HCT116 (cell line): ENCODE results near the gene PRSS22. TPM values are rescaled to one million over a fixed set of nuclear protein-coding genes. Genes with fewer than 3 reads are reported as not detected.

ENCODE experiments used
- ATAC-seq: fragments of 200-7000 bp; cut with Tn5 transposase; 2 replicates; pipeline ENCODE4 v1.9.1; 2020; ENCODE audit warnings: mild to moderate bottlenecking, moderate library complexity
- BruUV-seq: library from RNA; stranded (reverse); fragments of 400-500 nt; replicated peaks from 2 replicates; lab custom pipeline; 2021; lab: Mats Ljungman, UMichigan
- CTCF ChIA-PET: fragments of 300-600 bp; sonication (Branson Sonifier 250); formaldehyde crosslinking; loops from one replicate; lab custom pipeline; 2021; ENCODE audit warnings: antibody characterized with exemption; lab: Charles Lee
- POLR2A ChIA-PET: fragments of 300-600, 350-600 bp; sonication (Branson Sonifier 250); formaldehyde crosslinking; loops from one replicate; lab custom pipeline; 2021; ENCODE audit warnings: antibody characterized with exemption; lab: Charles Lee
- RAD21 ChIA-PET, 2 experiments: fragments of 300-600 bp; sonication (Branson Sonifier 250); formaldehyde crosslinking; loops; one replicate each; lab custom pipeline; 2023; ENCODE audit warnings: low total read pairs in 2 of 2; ENCODE audit not compliant: uncharacterized antibody in 2 of 2, unreplicated experiment in 2 of 2, low non-redundant PET in 1 of 2; lab: Charles Lee
- DNase-seq: peaks from one replicate; pipeline ENCODE4 v3.0.0-alpha.2; 2010; ENCODE audit warnings: low read depth, low spot score
- H2AFZ ChIP-seq: fragments of 200-600 bp; shearing (Covaris generic), sonication (generic); 2 replicates; pipeline ENCODE4 v1.6.1; 2017; ENCODE audit warnings: low read depth, mixed run types, mixed read lengths, antibody characterized with exemption, low read length; ENCODE audit not compliant: poor library complexity, severe bottlenecking
- H3K27ac ChIP-seq: 2 replicates; pipeline ENCODE4 v1.5.1; 2012; ENCODE audit warnings: low read depth, low read length
- H3K27me3 ChIP-seq: fragments of 200-600 bp; sonication (generic); 2 replicates; pipeline ENCODE4 v1.6.1; 2016; ENCODE audit warnings: mixed run types, low read length, mixed read lengths; ENCODE audit not compliant: insufficient read depth
- H3K36me3 ChIP-seq, 2 experiments: fragments of 200-500 bp in 1 of 2; fragments of 200-600 bp in 1 of 2; sonication (Bioruptor generic) in 1 of 2; sonication (generic) in 1 of 2; 2 replicates each; pipeline versions ENCODE4 v1.5.1 to v1.6.1; 2014 to 2016; ENCODE audit warnings: low read length in 2 of 2, inconsistent platforms in 1 of 2, mixed read lengths in 1 of 2, mixed run types in 1 of 2; ENCODE audit not compliant: insufficient read depth in 2 of 2, control insufficient read depth in 1 of 2
- H3K4me1 ChIP-seq, 2 experiments: fragments of 200-600 bp in 1 of 2; sonication (generic) in 1 of 2; 2 replicates each; pipeline versions ENCODE4 v1.5.1 to v1.6.1; 2012 to 2017; ENCODE audit warnings: low read length in 2 of 2, inconsistent platforms in 1 of 2, mild to moderate bottlenecking in 1 of 2, mixed read lengths in 1 of 2, mixed run types in 1 of 2, moderate library complexity in 1 of 2; ENCODE audit not compliant: insufficient read depth in 2 of 2, control insufficient read depth in 1 of 2
- H3K4me2 ChIP-seq: fragments of 200-600 bp; sonication (generic); 2 replicates; pipeline ENCODE4 v1.6.1; 2017; ENCODE audit warnings: mixed run types, low read length, mixed read lengths
- H3K4me3 ChIP-seq, 2 experiments: fragments of 200-600 bp in 1 of 2; sonication (generic) in 1 of 2; replicated peaks in 1 of 2; 2 replicates each; pipeline ENCODE4 v1.5.1; 2011 to 2016; ENCODE audit warnings: low read length in 2 of 2, control low read depth in 1 of 2, low read depth in 1 of 2, mild to moderate bottlenecking in 1 of 2, mixed read lengths in 1 of 2, mixed run types in 1 of 2
- H3K79me2 ChIP-seq: fragments of 200-600 bp; sonication (generic); 2 replicates; pipeline ENCODE4 v1.6.1; 2017; ENCODE audit warnings: mild to moderate bottlenecking, mixed run types, low read length, moderate library complexity, mixed read lengths; ENCODE audit not compliant: insufficient read depth
- H3K9ac ChIP-seq: fragments of 200-600 bp; sonication (generic); 2 replicates; pipeline ENCODE4 v1.6.1; 2016; ENCODE audit warnings: low read length, mixed read lengths
- H3K9me2 ChIP-seq: fragments of 200-600 bp; sonication (generic), shearing (Covaris generic); 2 replicates; pipeline ENCODE4 v1.6.1; 2017; ENCODE audit warnings: mixed run types, mild to moderate bottlenecking, moderate library complexity; ENCODE audit not compliant: insufficient read depth
- H3K9me3 ChIP-seq, 2 experiments: fragments of 200-500 bp in 1 of 2; fragments of 200-600 bp in 1 of 2; sonication (Bioruptor generic) in 1 of 2; sonication (generic) in 1 of 2; 2 replicates each; pipeline ENCODE4 v1.6.1; 2014 to 2017; ENCODE audit warnings: low read length in 2 of 2, mixed read lengths in 2 of 2, inconsistent platforms in 1 of 2, low read depth in 1 of 2, mild to moderate bottlenecking in 1 of 2, mixed run types in 1 of 2, moderate library complexity in 1 of 2; ENCODE audit not compliant: control insufficient read depth in 1 of 2, insufficient read depth in 1 of 2
- H4K20me1 ChIP-seq: fragments of 200-600 bp; sonication (generic), shearing (Covaris generic); 2 replicates; pipeline ENCODE4 v1.6.1; 2017; ENCODE audit warnings: mixed run types, mild to moderate bottlenecking, moderate library complexity; ENCODE audit not compliant: insufficient read depth
- CBX3 ChIP-seq: IDR thresholded peaks from 2 replicates; pipeline ENCODE4 v1.6.1; 2012; ENCODE audit warnings: low read depth
- EGR1 ChIP-seq: IDR thresholded peaks from 2 replicates; pipeline ENCODE4 v1.6.1; 2012; ENCODE audit warnings: low read depth
- EZH2phosphoT487 ChIP-seq: fragments of 200-600 bp; IDR thresholded peaks from 2 replicates; pipeline ENCODE4 v1.6.1; 2018; ENCODE audit warnings: antibody characterized with exemption, borderline replicate concordance
- JUND ChIP-seq: IDR thresholded peaks from 2 replicates; pipeline ENCODE4 v1.6.1; 2012
- POLR2A ChIP-seq: IDR thresholded peaks from 2 replicates; pipeline ENCODE4 v1.7.0; 2011; ENCODE audit warnings: borderline replicate concordance; ENCODE audit not compliant: insufficient read depth, insufficient read length; ENCODE audit errors: extremely low read depth
- POLR2AphosphoS5 ChIP-seq: IDR thresholded peaks from 2 replicates; pipeline ENCODE4 v1.6.1; 2011; ENCODE audit warnings: mild to moderate bottlenecking, low read depth, low read length, moderate library complexity
- RAD21 ChIP-seq: IDR thresholded peaks from 2 replicates; pipeline ENCODE4 v1.6.1; 2012; ENCODE audit warnings: low read depth, mild to moderate bottlenecking
- TCF7L2 ChIP-seq: IDR thresholded peaks from 2 replicates; pipeline ENCODE4 v1.7.0; 2011; ENCODE audit warnings: borderline replicate concordance, inconsistent platforms; ENCODE audit not compliant: insufficient read depth, insufficient read length; ENCODE audit errors: extremely low read depth
- YY1 ChIP-seq: IDR thresholded peaks from 2 replicates; pipeline ENCODE4 v1.6.1; 2011; ENCODE audit warnings: low read length, low read depth, moderate library complexity, mild to moderate bottlenecking; ENCODE audit not compliant: insufficient replicate concordance; ENCODE audit errors: extremely low read depth
- ZBTB33 ChIP-seq: IDR thresholded peaks from 2 replicates; pipeline ENCODE4 v1.6.1; 2011; ENCODE audit warnings: mild to moderate bottlenecking, low read length, moderate library complexity; ENCODE audit not compliant: insufficient replicate concordance; ENCODE audit errors: extremely low read depth
- ZFX ChIP-seq: fragments of 450-650 bp; IDR thresholded peaks from 2 replicates; pipeline ENCODE4 v1.6.1; 2017
- ZNF274 ChIP-seq: fragments of 200-500 bp; sonication (Bioruptor generic); IDR thresholded peaks from 2 replicates; pipeline ENCODE4 v1.6.1; 2014; ENCODE audit warnings: mild to moderate bottlenecking, low read depth, low read length, inconsistent platforms
- intact Hi-C: fragments of 100-400 bp; cut with micrococcal nuclease; formaldehyde crosslinking; loops from 2 replicates; pipeline ENCODE4 v1.10.0; 2022
- total RNA-seq: library from RNA; stranded (reverse); gene quantifications from one replicate; pipeline ENCODE4 v1.2.1, GENCODE V29; 2021; ENCODE audit not compliant: unreplicated experiment
- TF ChIP-seq, protein P1 (sequence below): IDR thresholded peaks from 2 replicates; pipeline ENCODE4 v1.6.1; 2012
- TF ChIP-seq, protein P2 (sequence below): IDR thresholded peaks from 2 replicates; pipeline ENCODE4 v1.6.1; 2012

PRSS22 gene
- total RNA-seq, 1 experiment from 2014 or later, result 20.2 TPM

- H3K9me3 ChIP-seq, result no peaks in the 10 kb centered on the region
- no peak overlapping the region for H3K4me3 ChIP-seq
- no peaks in the 10 kb centered on the region for H3K9me2 ChIP-seq
- H2AFZ ChIP-seq, result no peak overlapping the region
- BruUV-seq, result no TSS peak
- TF ChIP-seq, protein P1, sequence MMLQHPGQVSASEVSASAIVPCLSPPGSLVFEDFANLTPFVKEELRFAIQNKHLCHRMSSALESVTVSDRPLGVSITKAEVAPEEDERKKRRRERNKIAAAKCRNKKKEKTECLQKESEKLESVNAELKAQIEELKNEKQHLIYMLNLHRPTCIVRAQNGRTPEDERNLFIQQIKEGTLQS, result no peak
- TF ChIP-seq POLR2A (no peak), EGR1 (no peak), RAD21 (no peak), ZNF274 (no peak), TCF7L2 (no peak), JUND (no peak), POLR2AphosphoS5 (no peak), EZH2phosphoT487 (no peak), ZFX (no peak), YY1 (no peak), CBX3 (no peak), ZBTB33 (no peak)
- TF ChIP-seq, protein P2, sequence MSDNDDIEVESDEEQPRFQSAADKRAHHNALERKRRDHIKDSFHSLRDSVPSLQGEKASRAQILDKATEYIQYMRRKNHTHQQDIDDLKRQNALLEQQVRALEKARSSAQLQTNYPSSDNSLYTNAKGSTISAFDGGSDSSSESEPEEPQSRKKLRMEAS, result no peak
- ChIA-PET RAD21 (no interaction called here), CTCF (no interaction called here), POLR2A (no interaction called here)
- DNase-seq (no peak), ATAC-seq (no peak)
- intact Hi-C loops, result no loop called here
- H3K4me2 ChIP-seq, result no peak overlapping the region
- no peak overlapping the region for H3K9ac ChIP-seq
- H3K4me1 ChIP-seq, result no peaks in the 10 kb centered on the region
- H3K27me3 ChIP-seq, result no peaks in the 10 kb centered on the region
- H3K36me3 ChIP-seq, result no peaks in the 10 kb centered on the region
- H3K27ac ChIP-seq, result no peak overlapping the region
- no peaks in the 10 kb centered on the region for H3K79me2 ChIP-seq
- H4K20me1 ChIP-seq, result no peaks in the 10 kb centered on the region
Measured at GRCh38 chr16:2818272-2818876, 39.6 kb downstream of the PRSS22 start.
